ENCODE results near the gene SLC25A21. TPM values are rescaled to one million over a fixed set of nuclear protein-coding genes. Genes with fewer than 3 reads are reported as not detected.

The SLC25A21 gene
- total RNA-seq, 6 experiments from 2014 or later, result 0.09 to 0.37 (median 0.18) TPM; not detected in 1

DNA sequence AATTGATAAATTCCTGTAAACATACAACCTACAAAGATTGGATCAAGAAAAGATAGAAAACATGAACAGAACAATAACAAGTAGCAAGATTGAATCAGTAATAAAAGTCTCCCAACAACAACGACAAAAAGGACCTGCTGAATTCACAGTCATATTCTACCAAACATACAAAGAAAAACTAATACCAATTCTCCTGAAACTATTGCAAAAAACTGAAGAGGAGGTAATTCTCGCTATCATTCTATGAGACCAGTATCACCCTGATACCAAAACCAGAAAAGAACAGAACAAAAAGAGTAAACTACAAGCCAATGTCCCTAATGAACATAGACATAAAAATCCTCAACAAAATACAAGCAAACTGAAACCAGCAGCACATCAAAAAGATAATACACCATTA, 14.4 kb downstream of the SLC25A21 start:
- Histone ChIP-seq H3K27me3 (no peaks in the 10 kb centered on the region), H3K36me3 (no peaks in the 10 kb centered on the region), H3K9me3 (peaks cover 0 to 3% (median 0%) of the 10 kb centered on the region in 4 donors), H3K4me1 (no peaks in the 10 kb centered on the region), H3K27ac (no peak overlapping the region), H3K4me3 (no peak overlapping the region)
- ATAC-seq (no peak), DNase-seq (no peak)
- TF ChIP-seq POLR2A (IDR thresholded peaks at IDR 0.05) (no peak), CTCF (IDR thresholded peaks at IDR 0.05) (no peak)
- intact Hi-C loops (cut with DNase I), result no loop called here
- WGBS (ENCODE audit: insufficient coverage, low coverage, low lambda C conversion rate, missing lambda C conversion rate), result 71% methylated on average over 2 of the region's 2 CpGs

GRCh38 chr14:37153483-37153882, 18.9 kb downstream of the SLC25A21 start:
- no CpG with 5 or more reads among the region's 5 CpGs for WGBS (ENCODE audit: insufficient coverage, low coverage, low lambda C conversion rate, missing lambda C conversion rate)
- no peak for ATAC-seq
- intact Hi-C loops (cut with DNase I), result no loop called here
- TF ChIP-seq CTCF (IDR thresholded peaks at IDR 0.05) (no peak), POLR2A (IDR thresholded peaks at IDR 0.05) (no peak)
- peaks cover 0 to 3% (median 0%) of the 10 kb centered on the region in 4 donors for H3K9me3 ChIP-seq
- H3K27me3 ChIP-seq, result no peaks in the 10 kb centered on the region
- peaks cover 0 to 6% (median 0%) of the 10 kb centered on the region in 4 donors for H3K4me1 ChIP-seq
- DNase-seq, result no peak
- H3K4me3 ChIP-seq, result no peak overlapping the region
- no peaks in the 10 kb centered on the region for H3K36me3 ChIP-seq
- H3K27ac ChIP-seq, result no peak overlapping the region

GRCh38 chr14:37153005-37153404, 19.4 kb downstream of the SLC25A21 start:
- peaks cover 0 to 6% (median 0%) of the 10 kb centered on the region in 4 donors for H3K4me1 ChIP-seq
- WGBS (ENCODE audit: insufficient coverage, low coverage, low lambda C conversion rate, missing lambda C conversion rate), result 33% methylated on average over 1 of the region's 1 CpG
- H3K27me3 ChIP-seq, result no peaks in the 10 kb centered on the region
- peaks cover 0 to 3% (median 0%) of the 10 kb centered on the region in 4 donors for H3K9me3 ChIP-seq
- TF ChIP-seq CTCF (IDR thresholded peaks at IDR 0.05), result no peak
- TF ChIP-seq POLR2A (IDR thresholded peaks at IDR 0.05), result no peak
- H3K36me3 ChIP-seq, result no peaks in the 10 kb centered on the region
- H3K27ac ChIP-seq, result no peak overlapping the region
- no peak overlapping the region for H3K4me3 ChIP-seq
- intact Hi-C loops (cut with DNase I), result no loop called here
- DNase-seq, result no peak
- no peak for ATAC-seq

- H3K4me1 ChIP-seq, result peaks cover 0 to 6% (median 0%) of the 10 kb centered on the region in 4 donors
- no peaks in the 10 kb centered on the region for H3K27me3 ChIP-seq
- no peaks in the 10 kb centered on the region for H3K36me3 ChIP-seq
- H3K9me3 ChIP-seq, result peaks cover 0 to 3% (median 0%) of the 10 kb centered on the region in 4 donors
- DNase-seq (no peak), ATAC-seq (peak; percentile 66 to 81 (median 80))
- no peak overlapping the region for H3K4me3 ChIP-seq
- TF ChIP-seq POLR2A (IDR thresholded peaks at IDR 0.05) (no peak), CTCF (IDR thresholded peaks at IDR 0.05) (peak; percentile 54 to 79 (median 71))
- WGBS (ENCODE audit: insufficient coverage, low coverage, low lambda C conversion rate, missing lambda C conversion rate), result 0% methylated on average over 3 of the region's 3 CpGs
- H3K27ac ChIP-seq, result no peak overlapping the region
- intact Hi-C loops (cut with DNase I), result no loop called here
Measured at GRCh38 chr14:37150414-37150813, 22.0 kb downstream of the SLC25A21 start.
